A673 (cell line): ENCODE measurements around the gene NDOR1. TPM values are rescaled to one million over a fixed set of nuclear protein-coding genes. Genes with fewer than 3 reads are reported as not detected.

Experiments used
- BruUV-seq: library from RNA; stranded (reverse); fragments of 400-500 nt; replicated peaks from 2 replicates; lab custom pipeline; 2021; lab: Mats Ljungman, UMichigan
- CTCF ChIA-PET: fragments of 300-600 bp; sonication (Branson Sonifier 250); formaldehyde crosslinking; loops from one replicate; lab custom pipeline; 2022; ENCODE audit warnings: antibody characterized with exemption; lab: Charles Lee
- POLR2A ChIA-PET: fragments of 300-600 bp; sonication (Branson Sonifier 250); formaldehyde crosslinking; loops from one replicate; lab custom pipeline; 2022; ENCODE audit warnings: antibody characterized with exemption; ENCODE audit not compliant: low non-redundant PET; lab: Charles Lee
- DNase-seq: peaks from one replicate; pipeline ENCODE4 v3.0.0-alpha.2; 2015; ENCODE audit warnings: low spot score
- H3K27ac ChIP-seq: fragments of 200-600 bp; sonication (generic); 2 replicates; pipeline ENCODE4 v1.5.1; 2016; ENCODE audit warnings: mixed run types, low read depth, mild to moderate bottlenecking, mixed read lengths, antibody characterized with exemption, low read length; ENCODE audit not compliant: poor library complexity, severe bottlenecking
- H3K27me3 ChIP-seq: fragments of 200-600 bp; sonication (generic); replicated peaks from 2 replicates; pipeline ENCODE4 v1.6.1; 2017; ENCODE audit warnings: mixed run types, low read depth, mild to moderate bottlenecking, mixed read lengths, antibody characterized with exemption, low read length; ENCODE audit not compliant: insufficient read depth, poor library complexity
- H3K36me3 ChIP-seq: fragments of 200-600 bp; sonication (generic); 2 replicates; pipeline ENCODE4 v1.6.1; 2016; ENCODE audit warnings: mixed run types, mild to moderate bottlenecking, mixed read lengths, antibody characterized with exemption, low read length; ENCODE audit not compliant: insufficient read depth, poor library complexity, severe bottlenecking
- H3K4me1 ChIP-seq: fragments of 200-600 bp; sonication (generic); 2 replicates; pipeline ENCODE4 v1.6.1; 2017; ENCODE audit warnings: mixed run types, mild to moderate bottlenecking, mixed read lengths, antibody characterized with exemption, low read length; ENCODE audit not compliant: insufficient read depth, poor library complexity, severe bottlenecking
- H3K4me3 ChIP-seq: fragments of 200-600 bp; sonication (generic); 2 replicates; pipeline ENCODE4 v1.5.1; 2016; ENCODE audit warnings: low read depth, mixed run types, mild to moderate bottlenecking, mixed read lengths, low read length; ENCODE audit not compliant: poor library complexity, severe bottlenecking
- H3K9me3 ChIP-seq: fragments of 200-600 bp; sonication (generic); 2 replicates; pipeline ENCODE4 v1.6.1; 2016; ENCODE audit warnings: mixed run types, low read depth, mild to moderate bottlenecking, mixed read lengths, antibody characterized with exemption, low read length; ENCODE audit not compliant: poor library complexity, severe bottlenecking
- EZH2 ChIP-seq: fragments of 200-600 bp; sonication (generic); IDR thresholded peaks from 2 replicates; pipeline ENCODE4 v1.6.1; 2017; ENCODE audit warnings: borderline replicate concordance, low read depth, mild to moderate bottlenecking, mixed read lengths, antibody characterized with exemption, low read length; ENCODE audit not compliant: poor library complexity, severe bottlenecking
- intact Hi-C: fragments of 100-400 bp; cut with micrococcal nuclease; formaldehyde crosslinking; loops from one replicate; pipeline ENCODE4 v1.10.0; 2022; ENCODE audit not compliant: unreplicated experiment
- total RNA-seq: library from RNA; stranded (reverse); gene quantifications from 2 replicates; pipeline ENCODE4 v1.2.3, GENCODE V29; 2021
- TF ChIP-seq, protein P1 (sequence below): fragments of 300-800, 200-600 bp; sonication (generic); conservative IDR thresholded peaks from 2 replicates; pipeline ENCODE4 v1.5.1; 2017; ENCODE audit warnings: low read depth, mild to moderate bottlenecking, antibody characterized with exemption, low read length, moderate library complexity, mixed read lengths

NDOR1 gene
- total RNA-seq, 1 experiment from 2014 or later, result 40.2 TPM

DNA sequence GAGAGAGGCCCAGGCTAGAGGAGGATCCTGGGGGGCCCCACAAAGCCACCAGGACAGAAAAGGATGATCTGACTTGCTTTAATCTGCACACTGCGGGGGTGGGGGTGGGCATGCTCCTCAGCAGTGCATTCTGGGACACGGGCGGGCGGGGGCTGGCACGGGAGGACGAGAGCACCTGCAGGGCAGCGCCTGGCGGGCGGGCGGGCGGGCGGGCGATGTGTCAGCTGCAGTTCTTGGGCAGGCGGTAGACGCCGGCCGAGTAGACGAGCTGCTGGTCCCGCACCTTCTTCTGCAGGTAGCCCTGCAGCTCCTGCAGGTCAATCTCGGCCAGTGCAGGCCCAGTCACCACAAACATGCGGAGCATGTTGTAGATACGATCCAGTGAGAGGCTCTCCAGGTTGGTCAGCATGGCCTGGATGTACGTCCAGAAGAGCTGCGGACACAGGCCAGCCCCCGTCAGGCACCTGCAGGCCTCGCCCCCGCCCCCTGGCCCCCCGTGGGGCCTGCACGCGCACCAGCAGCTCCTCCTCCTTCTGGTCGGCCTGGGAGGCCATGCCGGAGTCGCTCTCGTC lies 30.7 kb upstream of the NDOR1 start:
- DNase-seq, result peak; percentile 45
- BruUV-seq, result no TSS peak
- TF ChIP-seq, protein P1, sequence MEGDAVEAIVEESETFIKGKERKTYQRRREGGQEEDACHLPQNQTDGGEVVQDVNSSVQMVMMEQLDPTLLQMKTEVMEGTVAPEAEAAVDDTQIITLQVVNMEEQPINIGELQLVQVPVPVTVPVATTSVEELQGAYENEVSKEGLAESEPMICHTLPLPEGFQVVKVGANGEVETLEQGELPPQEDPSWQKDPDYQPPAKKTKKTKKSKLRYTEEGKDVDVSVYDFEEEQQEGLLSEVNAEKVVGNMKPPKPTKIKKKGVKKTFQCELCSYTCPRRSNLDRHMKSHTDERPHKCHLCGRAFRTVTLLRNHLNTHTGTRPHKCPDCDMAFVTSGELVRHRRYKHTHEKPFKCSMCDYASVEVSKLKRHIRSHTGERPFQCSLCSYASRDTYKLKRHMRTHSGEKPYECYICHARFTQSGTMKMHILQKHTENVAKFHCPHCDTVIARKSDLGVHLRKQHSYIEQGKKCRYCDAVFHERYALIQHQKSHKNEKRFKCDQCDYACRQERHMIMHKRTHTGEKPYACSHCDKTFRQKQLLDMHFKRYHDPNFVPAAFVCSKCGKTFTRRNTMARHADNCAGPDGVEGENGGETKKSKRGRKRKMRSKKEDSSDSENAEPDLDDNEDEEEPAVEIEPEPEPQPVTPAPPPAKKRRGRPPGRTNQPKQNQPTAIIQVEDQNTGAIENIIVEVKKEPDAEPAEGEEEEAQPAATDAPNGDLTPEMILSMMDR, result no peak
- no peak for TF ChIP-seq EZH2
- Histone ChIP-seq H3K27me3 (peaks cover 17% of the 10 kb centered on the region), H3K36me3 (no peaks in the 10 kb centered on the region), H3K4me1 (peaks cover 3% of the 10 kb centered on the region), H3K27ac (no peak overlapping the region), H3K9me3 (no peaks in the 10 kb centered on the region), H3K4me3 (no peak overlapping the region)
- CTCF ChIA-PET, result interaction anchor here (0.6 to 1.3 kb wide), 2 partner anchors 56 to 62 kb away, joined by 3 to 8 read pairs; no protein-coding TSS in a partner anchor
- intact Hi-C loops, result no loop called here
- POLR2A ChIA-PET, result interaction anchor here (0.6 kb wide), 1 partner anchor 477 kb away, joined by 3 read pairs; no protein-coding TSS in a partner anchor

DNA sequence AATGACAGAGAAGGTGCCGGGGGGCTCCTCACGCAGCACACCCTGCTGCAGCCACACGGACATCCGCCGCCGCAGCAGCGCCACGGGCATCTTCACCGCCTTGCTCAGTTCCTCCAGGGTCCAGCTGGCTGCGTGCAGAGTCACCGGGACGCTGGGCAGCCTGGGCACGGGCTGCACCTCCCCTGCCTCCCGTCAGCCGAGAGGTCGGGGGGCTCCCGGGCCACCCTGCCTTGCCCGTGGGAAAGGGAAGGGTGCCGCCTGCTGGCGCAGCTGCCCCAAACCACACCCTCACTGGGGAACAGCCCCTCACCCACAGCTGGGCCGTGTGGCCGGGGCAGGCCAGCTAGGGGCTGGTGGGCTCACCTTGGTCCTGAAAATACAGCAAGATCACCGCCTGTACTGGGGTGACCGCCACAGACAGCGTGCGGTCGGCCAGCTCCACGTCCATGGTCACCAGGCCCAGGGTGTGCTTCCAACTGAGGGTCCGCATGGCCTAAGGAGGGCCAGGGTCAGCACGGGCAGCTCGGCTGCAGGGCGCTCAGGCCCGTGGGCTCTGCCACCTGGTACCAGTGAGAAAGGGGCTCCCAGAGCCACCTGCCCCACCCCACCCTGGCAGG lies 30.0 kb upstream of the NDOR1 start:
- DNase-seq, result no peak
- Histone ChIP-seq H3K4me1 (peaks cover 3% of the 10 kb centered on the region), H3K9me3 (no peaks in the 10 kb centered on the region), H3K27me3 (peaks cover 10% of the 10 kb centered on the region), H3K27ac (no peak overlapping the region), H3K36me3 (no peaks in the 10 kb centered on the region), H3K4me3 (no peak overlapping the region)
- intact Hi-C loops, result no loop called here
- TF ChIP-seq, protein P1, result peak; percentile 56
- TF ChIP-seq EZH2, result no peak
- CTCF ChIA-PET, result interaction anchor here (1.3 to 1.6 kb wide), 2 partner anchors 46 to 57 kb away, joined by 6 to 8 read pairs; no protein-coding TSS in a partner anchor
- POLR2A ChIA-PET, result no interaction called here
- no TSS peak for BruUV-seq

DNA sequence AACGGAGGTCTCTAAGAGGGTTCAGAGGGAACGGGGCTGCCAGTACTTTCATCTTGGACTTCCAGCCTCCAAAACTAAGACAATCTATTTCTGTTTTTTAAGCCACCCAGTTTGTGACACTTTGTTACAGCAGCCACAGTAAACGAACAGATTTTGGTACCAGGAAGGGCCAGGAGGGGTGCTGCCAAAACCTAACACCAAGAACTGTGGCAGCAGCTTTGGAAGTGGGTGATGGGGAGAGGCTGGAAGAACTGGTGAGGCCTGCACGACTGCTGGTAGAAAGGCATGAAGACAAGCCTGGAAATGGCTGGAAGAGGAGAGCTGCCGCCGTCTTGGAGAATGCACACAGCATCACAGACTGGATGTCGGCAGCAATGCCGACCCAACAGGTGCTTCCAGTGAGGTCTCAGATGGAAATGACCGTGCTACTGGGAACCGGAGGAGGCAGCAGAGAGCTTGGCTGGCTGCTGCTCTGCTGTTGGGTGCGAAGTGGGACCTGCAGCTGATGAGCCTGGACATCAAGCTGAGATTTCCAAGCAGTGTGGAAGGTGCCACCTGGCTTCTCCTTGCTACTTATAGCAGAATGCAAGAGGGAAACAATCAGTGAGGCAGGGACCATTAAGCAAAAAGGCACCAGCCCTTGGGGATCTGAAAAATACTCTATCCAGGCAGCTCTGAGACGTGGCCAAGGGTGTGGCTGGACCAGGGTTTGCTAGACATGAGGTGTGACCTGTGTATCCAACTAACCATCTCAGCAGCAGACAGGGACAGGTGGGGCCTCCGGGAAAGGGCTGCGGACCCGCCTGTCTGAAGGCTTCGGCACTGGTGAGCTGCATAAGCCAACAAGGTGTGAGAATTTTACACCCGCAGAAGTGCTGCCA lies 29.0 kb upstream of the NDOR1 start:
- ChIA-PET CTCF (interaction anchor here (0.6 to 1.6 kb wide), 3 partner anchors 47 to 60 kb away, joined by 3 to 6 read pairs (median 4); partner anchors contain the start of gene CYSRT1), POLR2A (no interaction called here)
- intact Hi-C loops, result no loop called here
- BruUV-seq, result no TSS peak
- H3K9me3 ChIP-seq, result no peaks in the 10 kb centered on the region
- no peak overlapping the region for H3K4me3 ChIP-seq
- TF ChIP-seq EZH2, result no peak
- TF ChIP-seq, protein P1, result peak; percentile 70
- peak; percentile 53 for DNase-seq
- H3K27ac ChIP-seq, result no peak overlapping the region
- no peaks in the 10 kb centered on the region for H3K36me3 ChIP-seq
- H3K4me1 ChIP-seq, result peaks cover 3% of the 10 kb centered on the region
- no peaks in the 10 kb centered on the region for H3K27me3 ChIP-seq
